Adrenal gland (tissue), 5 donors: ENCODE measurements around the gene SP140.

Experiments
- CTCF ChIP-seq, 6 experiments: fragments of 450-650 bp in 4 of 6; fragments of 200-600 bp in 2 of 6; sonication (generic) in 1 of 6; IDR thresholded peaks; 1 replicate in 5 of 6; 2 replicates in 1 of 6; pipeline versions ENCODE4 v1.5.1 to v1.8.0; 2016 to 2021; ENCODE audit warnings: antibody characterized with exemption in 6 of 6, mild to moderate bottlenecking in 2 of 6, moderate library complexity in 1 of 6
- POLR2A ChIP-seq, 2 donors: fragments of 450-650 bp; IDR thresholded peaks; one replicate each; pipeline ENCODE4 v1.6.1; 2017; ENCODE audit warnings: antibody characterized with exemption in 2 of 2, mild to moderate bottlenecking in 2 of 2, moderate library complexity in 1 of 2
- donor health status: DM: no; HTN: no; CAD: no.

DNA sequence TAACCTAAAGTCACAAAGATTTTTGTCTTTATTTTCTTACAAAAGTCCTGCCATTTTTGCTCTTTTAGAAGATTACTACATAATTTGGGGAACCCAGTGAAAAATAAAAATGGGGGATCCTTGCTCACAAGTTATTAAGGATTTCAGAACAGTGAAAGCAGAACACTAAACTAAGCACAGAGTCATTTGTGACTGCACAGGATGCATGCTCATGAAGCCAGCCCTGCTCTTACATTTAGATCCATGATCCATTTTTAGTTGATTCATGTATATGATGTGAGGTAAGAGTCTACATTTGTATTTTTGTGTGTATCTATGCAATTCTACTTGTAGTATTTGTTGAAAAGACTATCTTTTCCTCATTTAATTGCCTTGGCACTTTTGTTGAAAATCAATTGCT, 123.3 kb downstream of the SP140 start:
- TF ChIP-seq CTCF (IDR thresholded peaks at IDR 0.05), result no peak
- no peak for TF ChIP-seq POLR2A (IDR thresholded peaks at IDR 0.05)
